IPS-11a (cell line): Measurements from ENCODE around the gene DENND2A.
"Not testable (repeated sequence)": the region's sequence is repeated elsewhere in the genome, so short reads cannot be mapped to it uniquely, and the experiment has no call there.

Experiments
- H3K4me3 ChIP-seq: one replicate; pipeline ENCODE4 v1.5.1; 2013; ENCODE audit warnings: low read depth, low read length, control low read depth

Gene DENND2A

DNA sequence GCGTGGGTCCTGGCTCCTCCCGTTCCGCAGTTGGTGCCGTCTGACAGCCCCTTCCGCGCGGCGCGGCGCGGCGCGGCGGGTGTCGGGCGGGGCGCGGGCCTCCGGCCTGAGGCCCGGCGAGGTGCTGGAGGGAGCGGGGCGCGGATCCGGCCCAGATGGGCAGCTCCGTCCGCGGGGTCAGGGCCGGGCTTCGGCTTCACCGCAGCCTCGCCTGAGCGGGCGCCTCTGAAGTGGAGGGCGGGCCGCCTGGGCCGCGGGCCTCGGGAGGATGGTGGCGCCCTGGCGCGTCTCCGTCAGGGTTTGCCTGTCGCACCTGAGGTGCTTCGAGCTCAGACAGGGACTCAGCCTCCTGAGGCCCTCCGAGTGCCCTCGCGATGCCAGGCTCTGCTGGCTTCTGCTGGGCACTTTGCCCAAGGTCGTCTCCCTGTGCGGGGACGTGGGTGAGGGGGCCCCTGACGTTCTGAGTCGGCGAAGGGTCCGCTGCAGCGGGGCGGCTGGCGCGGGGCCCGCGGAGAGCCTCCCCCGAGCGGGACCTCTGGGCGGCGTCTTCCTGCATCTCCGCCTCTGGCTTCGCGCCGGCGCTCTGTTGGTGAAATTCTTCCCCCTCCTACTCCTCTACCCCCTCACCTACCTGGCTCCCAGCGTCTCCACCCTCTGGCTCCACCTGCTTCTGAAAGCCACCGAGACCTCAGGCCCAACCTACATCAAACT, 32.6 kb upstream of the DENND2A start:
- peak overlapping the region; percentile 62 for H3K4me3 ChIP-seq

DNA sequence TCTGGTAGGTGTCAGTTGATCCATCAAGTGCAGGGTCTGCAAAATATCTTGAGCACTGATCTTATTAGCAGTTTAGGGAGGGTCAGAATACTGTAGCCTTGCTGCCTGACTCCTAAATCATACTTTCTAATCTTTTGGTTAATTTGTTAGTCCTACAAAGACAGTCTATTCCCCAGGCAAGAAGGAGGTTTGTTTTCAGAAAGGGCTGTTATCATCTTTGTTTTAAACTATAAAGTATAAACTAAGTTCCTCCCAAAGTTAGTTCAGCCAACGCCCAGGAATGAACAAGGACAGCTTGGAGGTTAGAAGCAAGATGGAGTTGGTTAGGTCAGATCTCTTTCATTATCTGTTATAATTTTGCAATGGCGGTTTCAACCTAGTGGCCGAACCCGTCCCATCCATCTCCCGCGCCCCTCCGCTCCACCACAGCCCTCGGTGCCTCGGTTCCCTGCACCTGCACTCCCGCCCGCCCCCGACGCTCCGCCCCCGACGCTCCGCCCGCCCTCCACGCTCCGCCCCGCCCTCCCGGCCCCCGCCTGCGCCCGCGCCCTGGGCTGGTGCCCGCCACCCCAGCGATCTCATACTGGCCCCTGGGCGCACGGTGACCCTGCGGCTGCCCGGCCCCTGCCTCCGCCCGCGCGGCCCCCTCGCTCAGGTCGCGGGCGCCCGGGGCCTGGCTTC, 31.9 kb upstream of the DENND2A start, which contains the start of gene ADCK2:
Gene ADCK2, plus strand, starts transcription at position 564 of the 681 bp plus-strand sequence. CDS start 386 bp downstream, outside the sequence.
- H3K4me3 ChIP-seq = peak within 1 kb of the TSS; percentile 62

DNA sequence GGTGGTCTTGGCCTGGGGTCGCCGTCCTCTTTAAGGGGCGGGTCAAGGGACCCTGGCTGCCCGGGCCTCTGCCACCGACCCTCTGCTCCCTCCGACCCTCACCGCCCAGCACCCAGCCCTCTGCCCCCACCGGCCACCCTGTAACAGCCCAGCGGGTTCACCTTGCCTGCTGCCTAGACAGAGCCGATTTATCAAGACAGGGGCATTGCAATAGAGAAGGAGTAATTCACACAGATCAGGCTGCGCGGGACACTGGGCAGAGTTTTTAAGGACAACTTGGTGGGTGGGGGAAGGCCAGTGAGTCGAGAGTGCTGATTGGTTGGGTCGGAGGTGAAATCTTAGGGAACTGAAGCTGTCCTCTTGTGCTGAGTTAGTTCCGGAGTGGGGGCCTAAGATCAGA, 31.4 kb upstream of the DENND2A start:
- peak overlapping the region; percentile 29 for H3K4me3 ChIP-seq

DNA sequence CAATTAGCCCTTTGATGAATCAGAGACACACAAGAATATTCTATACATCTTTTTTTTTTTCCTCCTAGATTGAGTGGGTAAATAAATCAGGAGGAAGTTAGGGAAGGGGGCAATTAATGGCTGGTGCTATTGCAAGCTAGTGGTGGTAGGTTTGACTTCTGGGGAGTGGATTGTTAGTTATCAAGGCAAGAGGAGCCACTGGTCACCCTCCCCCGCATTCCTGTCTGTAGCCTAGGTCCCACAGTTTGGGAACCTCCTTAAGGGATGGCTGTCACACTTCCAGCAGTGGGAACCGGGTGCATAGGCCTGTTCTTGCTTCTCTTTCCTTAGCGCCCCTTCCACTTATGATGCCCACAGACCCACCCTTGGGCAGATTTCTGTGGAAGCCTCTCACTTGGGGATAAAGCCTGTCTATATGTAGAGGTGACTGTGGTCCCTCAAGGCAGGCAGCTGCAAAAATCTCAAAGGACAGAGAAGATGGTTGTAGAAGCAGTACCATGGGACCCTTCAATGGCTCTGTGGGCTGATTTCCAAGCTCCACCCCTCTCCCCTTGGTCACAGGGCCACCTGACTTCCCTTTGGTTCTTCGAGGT, 29.8 kb upstream of the DENND2A start:
- no peak overlapping the region for H3K4me3 ChIP-seq

DNA sequence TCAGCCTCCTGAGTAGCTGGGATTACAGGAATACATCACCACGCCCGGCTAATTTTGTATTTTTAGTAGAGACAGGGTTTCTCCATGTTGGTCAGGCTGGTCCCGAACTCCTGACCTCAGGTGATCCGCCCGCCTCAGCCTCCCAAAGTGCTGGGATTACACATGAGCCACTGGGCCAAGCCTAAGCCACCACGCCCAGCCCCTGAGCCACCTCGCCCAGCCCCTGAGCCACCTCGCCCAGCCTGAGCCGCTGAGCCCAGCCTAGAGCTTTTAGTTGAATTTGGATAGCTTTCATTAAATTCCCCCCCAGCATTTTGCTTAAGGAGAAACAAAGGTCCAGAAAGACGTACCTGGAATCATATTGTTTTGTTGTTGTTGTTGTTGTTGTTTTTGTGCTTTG, 29.2 kb upstream of the DENND2A start:
- H3K4me3 ChIP-seq = not testable (repeated sequence)

DNA sequence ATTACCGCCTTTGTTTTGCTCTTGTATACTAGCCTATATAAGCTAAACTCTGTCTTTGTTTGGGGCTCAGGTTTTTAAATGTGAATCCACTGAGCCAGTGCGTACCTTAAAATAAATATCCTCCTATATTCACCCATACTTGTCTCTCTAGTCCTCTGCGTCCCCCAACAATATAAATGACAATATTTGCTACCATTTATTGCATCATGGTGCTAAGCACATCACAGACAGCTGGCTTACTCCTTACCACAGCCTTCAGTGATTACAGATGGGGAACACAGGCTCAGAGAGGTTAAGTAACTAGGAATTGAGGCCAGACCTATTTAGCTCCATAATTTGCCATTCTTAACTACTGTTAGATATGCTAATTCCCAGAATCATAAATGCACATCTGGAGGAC, 28.7 kb upstream of the DENND2A start:
- no peak overlapping the region for H3K4me3 ChIP-seq

DNA sequence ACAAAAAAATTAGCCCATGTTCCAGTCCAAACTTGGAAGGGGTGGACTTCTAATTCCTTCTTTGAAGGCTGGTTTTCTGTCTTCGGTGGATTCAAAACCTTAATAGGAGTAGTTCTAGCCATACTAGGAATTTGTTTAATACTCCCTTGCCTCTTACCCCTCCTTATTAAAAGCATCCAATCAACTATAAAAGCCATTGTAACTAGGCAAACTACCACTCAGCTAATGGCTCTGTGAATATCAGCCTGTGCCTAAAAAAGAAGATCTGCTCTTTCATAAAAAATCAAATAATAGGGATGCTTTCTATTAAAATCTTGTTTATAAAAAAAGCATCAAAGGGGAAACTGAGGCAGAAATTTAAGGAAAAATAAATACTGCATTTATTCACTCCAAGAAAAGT, 28.0 kb upstream of the DENND2A start:
- H3K4me3 ChIP-seq = no peak overlapping the region

DNA sequence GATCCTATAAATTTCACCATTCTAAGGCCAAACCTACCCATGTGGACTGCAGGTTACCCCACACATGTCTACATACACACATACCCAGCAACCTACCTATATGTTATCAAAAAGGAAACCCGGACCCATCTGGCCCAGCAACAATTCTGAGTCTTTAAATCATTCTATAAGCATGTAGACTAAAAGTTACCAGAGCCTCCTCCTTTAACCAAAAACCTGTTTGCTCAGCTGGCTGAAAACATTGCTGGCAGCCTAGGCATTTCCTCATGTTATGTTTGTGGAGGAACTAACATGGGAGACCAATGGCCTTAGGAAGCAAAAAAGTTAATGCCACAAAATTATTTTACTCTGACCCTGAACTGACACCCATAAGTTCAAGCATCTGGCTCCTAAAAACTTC, 26.9 kb upstream of the DENND2A start:
- no peak overlapping the region for H3K4me3 ChIP-seq

DNA sequence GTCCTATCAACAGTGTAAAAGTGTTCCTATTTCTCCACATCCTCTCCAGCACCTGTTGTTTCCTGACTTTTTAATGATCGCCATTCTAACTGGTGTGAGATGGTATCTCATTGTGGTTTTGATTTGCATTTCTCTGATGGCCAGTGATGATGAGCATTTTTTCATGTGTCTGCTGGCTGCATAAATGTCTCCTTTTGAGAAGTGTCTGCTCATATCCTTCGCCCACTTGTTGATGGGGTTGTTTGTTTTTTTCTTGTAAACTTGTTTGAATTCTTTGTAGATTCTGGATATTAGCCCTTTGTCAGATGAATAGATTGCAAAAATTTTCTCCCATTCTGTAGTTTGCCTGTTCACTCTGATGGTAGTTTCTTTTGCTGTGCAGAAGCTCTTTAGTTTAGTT, 22.3 kb upstream of the DENND2A start:
- not testable (repeated sequence) for H3K4me3 ChIP-seq

DNA sequence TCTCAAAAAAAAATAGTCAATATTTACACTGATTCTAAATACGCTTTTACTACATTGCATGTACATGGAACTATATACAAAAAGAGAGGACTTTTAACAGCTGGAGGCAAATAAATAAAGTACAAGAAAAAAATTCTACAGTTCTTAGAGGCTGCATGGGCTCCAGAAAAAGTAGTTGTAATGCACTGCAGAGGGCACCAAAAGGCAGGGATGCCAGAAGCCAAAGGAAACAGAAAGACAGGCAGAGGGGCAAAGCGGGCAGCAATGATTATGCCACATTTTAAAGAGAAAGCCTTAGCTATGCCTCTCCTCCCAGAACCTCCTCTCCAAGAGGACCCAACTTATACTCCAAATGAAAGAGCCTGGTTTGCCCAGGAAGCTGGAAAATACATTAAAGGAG, 20.5 kb upstream of the DENND2A start:
- H3K4me3 ChIP-seq = no peak overlapping the region

DNA sequence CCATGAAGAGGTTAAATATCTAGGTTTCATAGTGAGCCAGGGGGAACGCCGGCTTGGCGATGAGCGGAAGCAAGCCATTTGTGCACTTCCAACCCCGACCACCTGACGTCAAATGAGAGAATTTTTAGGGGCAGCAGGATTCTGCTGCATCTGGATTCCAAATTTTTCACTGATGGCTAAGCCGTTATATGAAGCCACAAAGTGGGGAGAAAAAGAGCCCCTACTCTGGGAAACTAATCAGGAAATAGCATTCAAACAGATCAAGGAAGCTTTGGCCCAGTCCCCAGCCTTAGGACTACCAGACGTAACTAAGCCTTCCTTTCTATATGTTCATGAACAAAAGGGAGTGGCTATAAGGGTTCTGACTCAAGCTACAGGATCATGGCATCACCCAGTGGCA, 19.2 kb upstream of the DENND2A start:
- H3K4me3 ChIP-seq = no peak overlapping the region

DNA sequence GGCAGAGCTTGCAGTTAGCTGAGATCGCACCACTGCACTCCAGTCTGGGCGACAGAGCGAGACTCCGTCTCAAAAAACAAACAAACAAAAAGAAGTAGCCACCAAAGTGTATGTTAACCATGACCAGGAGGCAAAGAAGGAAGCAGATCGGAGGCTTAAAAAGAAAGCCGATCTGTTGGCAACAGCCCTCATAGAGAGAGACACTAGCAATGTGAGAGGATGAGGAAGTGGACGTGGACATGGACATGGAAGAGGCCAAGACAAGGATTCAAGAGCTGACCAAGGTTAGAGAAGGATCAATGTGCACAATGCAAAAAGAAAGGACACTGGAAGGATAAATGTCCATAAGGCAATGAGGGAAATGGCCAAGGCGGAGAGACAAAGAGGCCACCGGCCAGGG, 17.3 kb upstream of the DENND2A start:
- no peak overlapping the region for H3K4me3 ChIP-seq

DNA sequence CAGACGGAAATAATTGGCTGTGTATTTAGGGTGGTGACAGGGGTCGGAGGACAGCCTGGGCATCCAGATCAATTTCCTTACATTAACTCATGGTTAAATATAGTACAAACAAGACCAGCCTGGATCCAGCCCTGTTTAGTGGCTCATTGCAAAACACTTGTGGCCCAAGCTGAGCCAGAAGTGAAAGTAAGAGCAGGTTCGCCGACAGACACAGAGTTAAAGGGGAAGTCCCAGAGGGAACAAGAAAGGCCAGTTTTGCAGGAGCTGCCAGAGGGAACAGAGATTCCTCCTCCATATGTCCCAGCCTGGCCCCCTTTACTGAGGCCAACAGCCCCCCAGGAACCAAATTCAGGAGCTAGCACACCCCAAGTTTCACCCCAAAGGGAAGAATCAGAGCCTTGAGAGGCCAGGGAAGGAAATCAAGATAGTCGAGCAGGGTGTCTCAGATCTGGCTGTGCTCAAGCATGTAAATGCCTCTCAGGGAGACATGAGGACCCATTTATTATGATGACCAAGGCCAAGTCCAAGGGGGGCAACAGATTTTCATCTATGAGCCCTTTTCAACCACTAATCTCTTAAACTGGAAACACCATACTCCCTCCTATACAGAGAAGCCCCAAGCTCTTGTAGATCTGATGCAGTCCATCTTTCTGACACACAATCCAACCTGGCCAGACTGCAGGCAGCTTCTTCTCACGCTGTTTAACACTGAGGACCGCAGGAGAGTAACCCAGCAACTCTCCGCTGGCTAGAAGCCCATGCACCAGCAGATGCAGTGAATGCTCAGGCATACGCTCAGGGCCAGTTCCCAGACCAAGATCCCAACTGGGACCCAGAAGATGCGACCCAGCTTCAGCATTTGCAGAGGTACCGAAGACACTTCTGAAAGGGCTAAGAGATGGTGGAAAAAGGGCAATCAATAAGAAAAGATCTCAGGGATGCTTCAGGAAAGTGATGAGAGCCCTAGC, 16.2 kb upstream of the DENND2A start:
- H3K4me3 ChIP-seq = no peak overlapping the region

DNA sequence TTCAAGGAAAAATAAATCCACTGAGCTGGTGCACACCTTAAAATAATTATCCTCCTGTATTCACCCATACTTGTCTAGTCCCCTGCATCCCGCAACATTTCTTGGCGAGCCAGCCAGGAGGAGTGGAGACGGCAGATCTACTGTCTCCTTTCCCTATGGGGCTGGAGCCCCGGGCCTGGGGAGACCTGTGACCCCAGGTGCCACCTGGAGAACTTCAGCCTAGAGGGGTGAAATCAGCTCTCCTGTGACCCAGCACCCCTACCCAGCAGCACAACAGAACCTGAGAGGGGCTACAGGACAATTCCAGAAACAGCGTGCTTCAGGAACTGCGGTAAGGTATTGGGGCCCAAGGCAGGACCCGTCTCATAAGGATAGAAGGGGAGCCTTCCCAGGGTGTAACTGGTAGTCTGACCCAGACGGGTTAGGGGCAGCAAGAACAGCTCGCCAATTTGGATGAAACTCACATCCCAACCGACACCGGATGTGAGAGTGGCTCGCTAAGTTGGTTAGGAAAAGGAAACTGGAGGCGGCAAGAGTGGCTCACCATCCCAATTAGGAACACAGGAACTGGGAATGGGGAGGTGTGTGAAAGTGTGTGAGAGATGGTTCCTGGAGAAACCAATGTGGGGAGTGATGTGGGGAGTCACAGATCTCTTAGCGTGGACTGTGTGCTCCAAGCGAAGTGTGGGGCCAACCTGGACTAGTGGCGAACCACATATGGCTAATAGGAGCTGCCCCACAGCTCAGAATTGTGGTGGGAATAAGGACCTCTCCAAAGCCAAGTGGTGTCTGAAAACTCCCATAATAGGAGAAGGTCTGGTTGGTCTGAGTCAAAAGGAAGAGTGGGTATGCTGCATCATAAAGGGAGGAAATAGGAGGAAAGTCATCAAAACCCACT, 15.1 kb upstream of the DENND2A start:
- no peak overlapping the region for H3K4me3 ChIP-seq

DNA sequence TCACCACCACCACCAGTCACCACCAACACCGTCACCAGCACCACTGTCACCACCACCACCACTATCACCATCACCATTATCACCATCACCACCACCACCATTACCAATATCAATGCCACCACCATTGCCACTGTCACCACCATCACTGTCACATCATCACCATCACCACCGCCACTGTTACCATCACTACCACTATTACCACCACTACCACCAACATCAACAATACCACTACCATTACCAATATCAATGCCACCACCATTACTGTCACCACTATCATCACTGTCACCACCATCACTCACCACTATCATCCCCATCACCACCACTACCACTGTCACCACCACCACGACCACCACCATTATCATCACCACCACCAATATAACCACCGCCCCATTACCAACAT, 14.0 kb upstream of the DENND2A start:
- H3K4me3 ChIP-seq = no peak overlapping the region

DNA sequence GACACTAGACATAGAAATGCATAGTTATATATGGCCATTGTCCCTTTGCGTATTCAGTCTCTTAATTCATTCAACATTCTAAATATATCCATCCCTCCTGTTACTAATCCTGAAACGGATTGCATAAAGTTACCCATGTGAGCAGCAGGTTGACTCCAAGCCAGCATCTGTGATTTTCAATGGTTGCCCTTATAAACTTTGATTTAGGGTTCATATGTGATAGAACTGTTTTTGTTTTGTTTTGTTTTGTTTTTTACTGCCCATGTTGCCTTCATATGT, 13.4 kb upstream of the DENND2A start:
- H3K4me3 ChIP-seq = no peak overlapping the region

DNA sequence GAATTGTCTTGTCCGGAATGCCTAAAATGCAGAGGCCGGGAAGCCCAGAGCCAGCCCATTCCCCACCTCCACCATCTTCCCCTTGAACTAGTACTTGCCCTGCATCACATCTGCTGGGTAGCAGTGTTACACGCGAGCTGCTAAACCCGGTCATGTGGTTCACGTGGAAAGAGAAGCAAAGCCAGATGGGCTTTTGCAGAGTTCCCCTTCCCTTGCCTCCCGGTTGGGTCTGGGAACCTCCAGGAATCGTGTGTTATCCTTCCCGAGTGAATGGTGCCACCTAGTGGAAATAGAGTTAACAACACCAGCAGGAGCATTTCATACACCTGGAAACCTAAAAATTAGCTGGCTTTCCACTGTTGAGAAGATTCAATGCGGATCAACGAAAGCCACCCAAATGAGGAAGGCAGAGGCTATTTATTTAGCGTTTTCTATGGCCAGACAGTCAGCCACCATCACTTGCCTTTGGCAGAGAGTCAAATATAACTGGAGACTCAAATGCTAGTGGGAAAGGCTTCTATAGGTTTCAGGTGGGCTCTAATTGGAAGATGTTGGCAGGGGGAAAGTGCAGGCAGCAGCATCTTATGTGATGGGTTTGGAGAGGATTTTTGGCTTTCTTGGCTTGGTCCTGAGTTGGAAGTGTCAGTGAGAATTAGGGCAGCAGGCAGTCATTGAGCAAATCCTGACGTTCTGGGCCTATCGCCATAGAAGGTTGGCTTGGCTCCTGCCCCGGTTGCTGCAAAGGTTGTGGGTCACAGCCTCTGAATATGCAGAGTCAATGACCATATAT, 12.9 kb upstream of the DENND2A start:
- no peak overlapping the region for H3K4me3 ChIP-seq

DNA sequence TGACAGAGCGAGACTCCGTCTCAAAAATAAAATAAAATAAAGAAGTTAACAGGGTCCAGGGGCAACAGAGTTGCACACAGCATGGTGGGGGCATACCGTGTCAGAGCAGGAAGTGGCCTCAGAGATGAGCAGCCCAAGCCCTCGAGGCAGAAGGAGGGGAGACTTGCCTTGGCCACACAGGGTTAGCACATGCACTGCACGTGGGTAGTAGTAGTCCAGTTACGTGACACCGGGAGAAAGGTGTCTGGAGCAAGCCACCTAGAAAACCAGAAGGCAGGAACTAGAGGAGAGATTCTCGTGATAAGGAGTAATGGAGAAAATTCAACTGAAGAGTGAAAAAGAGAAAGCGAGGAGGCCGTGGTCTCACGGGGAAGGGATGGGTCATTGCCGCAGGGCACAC, 9.8 kb upstream of the DENND2A start:
- no peak overlapping the region for H3K4me3 ChIP-seq

DNA sequence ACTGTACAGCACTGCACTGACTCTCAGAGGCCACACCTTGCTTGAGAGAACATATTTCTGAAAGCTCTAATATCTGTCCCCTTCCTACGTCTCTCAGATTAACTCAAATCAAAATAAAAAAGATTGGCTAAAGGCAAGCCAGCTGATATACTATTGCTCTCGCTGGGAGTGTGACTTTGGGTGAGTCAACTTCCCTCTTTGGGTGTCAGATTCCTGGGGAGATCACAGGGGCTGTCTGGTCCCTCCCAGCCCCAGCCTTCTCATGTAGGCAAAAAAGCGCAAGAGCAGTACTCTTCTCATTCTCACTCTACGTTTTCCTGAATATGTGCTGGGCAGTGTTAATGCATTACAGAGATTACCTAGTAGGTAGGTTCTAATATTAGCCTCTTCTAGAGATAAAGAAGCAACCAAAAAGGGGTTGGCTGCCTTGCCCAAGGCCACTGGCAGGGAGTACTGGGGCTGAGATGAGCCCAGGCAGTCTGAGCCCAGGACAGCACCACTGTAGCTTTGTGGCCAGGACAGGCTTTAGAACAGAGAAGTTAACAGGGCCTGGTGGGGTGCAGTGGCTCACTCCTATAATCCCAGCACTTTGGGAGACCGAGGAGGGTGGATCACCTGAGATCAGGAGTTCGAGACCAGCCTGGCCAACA, 9.1 kb upstream of the DENND2A start:
- H3K4me3 ChIP-seq = no peak overlapping the region
